ENCODE measurements around the gene NAMPT. TPM values are rescaled to one million over a fixed set of nuclear protein-coding genes. Genes with fewer than 3 reads are reported as not detected.

NAMPT gene
- total and polyA plus RNA-seq, 9 of the 15 experiments (the other 6 are each of a cell fraction or from before 2014, with no cell fraction given), result 41.1 to 160 (median 106) TPM

DNA sequence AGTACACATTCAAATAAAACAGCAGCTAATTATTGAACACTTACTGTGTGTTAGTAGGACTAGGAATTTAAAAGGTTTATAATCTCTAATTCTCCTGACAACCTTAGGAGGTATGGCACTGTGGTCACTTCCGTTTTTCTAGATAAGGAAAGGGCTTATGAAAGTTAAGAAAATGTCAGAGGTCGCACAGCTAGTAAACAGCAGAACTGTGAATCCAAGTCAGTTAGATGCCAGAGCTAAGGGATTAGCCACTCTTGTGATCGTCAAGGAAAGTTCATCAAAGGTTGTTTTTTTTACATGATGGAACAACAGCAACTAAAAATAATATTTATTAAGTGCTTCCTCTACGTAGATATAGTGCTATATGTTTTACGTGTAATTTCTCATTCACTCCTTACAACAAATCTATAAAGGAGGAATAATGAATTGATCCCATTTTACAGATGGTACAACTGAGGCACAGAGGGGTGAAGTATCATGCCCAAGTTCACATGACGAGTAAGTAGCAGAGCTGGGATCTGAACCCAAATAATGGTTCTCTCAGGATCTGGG is 84.9 kb downstream of the NAMPT start (continued):
- no peak for TF ChIP-seq TGIF2 (CRISPR knock-in tag; IDR thresholded peaks at IDR 0.05)

DNA sequence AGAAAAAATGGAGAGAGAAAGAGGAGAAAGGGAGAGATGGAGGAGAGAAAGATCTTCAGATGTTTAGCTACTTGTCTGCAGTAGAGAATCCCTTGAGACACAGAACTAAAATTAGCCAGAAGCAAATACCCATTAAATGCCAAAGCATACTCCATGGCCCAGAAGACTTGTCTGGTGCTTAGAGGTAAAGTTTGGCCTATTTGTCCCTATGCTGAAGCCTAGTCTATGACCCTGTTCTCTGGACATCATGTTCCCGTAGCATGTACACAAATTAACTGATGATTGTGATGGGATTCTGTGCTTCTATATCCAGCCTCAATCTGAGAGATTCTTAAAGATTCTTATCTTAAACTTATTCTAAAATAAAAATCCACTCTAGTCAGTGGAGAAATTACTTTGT is 85.8 kb downstream of the NAMPT start:
- no peaks in the 10 kb centered on the region for H3K79me2 ChIP-seq (ENCODE audit: control insufficient read depth, insufficient read depth, low read length)
- in situ Hi-C loops (cut with MboI), result no loop called here
- TF ChIP-seq BRF1 (IDR thresholded peaks at IDR 0.05; ENCODE audit: borderline replicate concordance, extremely low read depth, insufficient read length) (no peak), HDGF (IDR thresholded peaks at IDR 0.05) (no peak), ETV1 (tag; conservative IDR thresholded peaks at IDR 0.05; ENCODE audit: low read depth) (no peak), ARHGAP35 (IDR thresholded peaks at IDR 0.05; ENCODE audit: partially characterized antibody) (no peak), ZNF764 (CRISPR knock-in tag; IDR thresholded peaks at IDR 0.05; ENCODE audit: low read depth) (no peak), ETS1 (conservative IDR thresholded peaks at IDR 0.05; ENCODE audit: control insufficient read depth, low read depth, low read length) (no peak), KAT2B (IDR thresholded peaks at IDR 0.05; ENCODE audit: low read depth, low read length) (no peak), ZSCAN29 (IDR thresholded peaks at IDR 0.05) (no peak), ZNF280B (CRISPR knock-in tag; IDR thresholded peaks at IDR 0.05) (no peak), TCF3 (CRISPR knock-in tag; IDR thresholded peaks at IDR 0.05) (no peak), KAT7 (CRISPR knock-in tag; IDR thresholded peaks at IDR 0.05; ENCODE audit: borderline replicate concordance) (no peak), ZNF184 (CRISPR knock-in tag; IDR thresholded peaks at IDR 0.05) (no peak)
- TF ChIP-seq, protein P1, sequence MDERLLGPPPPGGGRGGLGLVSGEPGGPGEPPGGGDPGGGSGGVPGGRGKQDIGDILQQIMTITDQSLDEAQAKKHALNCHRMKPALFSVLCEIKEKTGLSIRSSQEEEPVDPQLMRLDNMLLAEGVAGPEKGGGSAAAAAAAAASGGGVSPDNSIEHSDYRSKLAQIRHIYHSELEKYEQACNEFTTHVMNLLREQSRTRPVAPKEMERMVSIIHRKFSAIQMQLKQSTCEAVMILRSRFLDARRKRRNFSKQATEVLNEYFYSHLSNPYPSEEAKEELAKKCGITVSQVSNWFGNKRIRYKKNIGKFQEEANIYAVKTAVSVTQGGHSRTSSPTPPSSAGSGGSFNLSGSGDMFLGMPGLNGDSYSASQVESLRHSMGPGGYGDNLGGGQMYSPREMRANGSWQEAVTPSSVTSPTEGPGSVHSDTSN (CRISPR knock-in tag; IDR thresholded peaks at IDR 0.05; ENCODE audit: low read depth), result no peak
- TF ChIP-seq, protein P1 (tag; conservative IDR thresholded peaks at IDR 0.05; ENCODE audit: low read depth), result no peak
- no peaks in the 10 kb centered on the region for H3K36me3 ChIP-seq (ENCODE audit: control insufficient read depth, insufficient read depth, low read length)
- BruUV-seq (replicated peaks), result no TSS peak
- intact Hi-C loops (cut with micrococcal nuclease), result no loop called here
- no peak for ATAC-seq
- H3K27ac ChIP-seq (ENCODE audit: extremely low read depth, low read depth, low read length), result no peak overlapping the region
- H3K9me1 ChIP-seq (ENCODE audit: control insufficient read depth, insufficient read depth, low read length), result no peaks in the 10 kb centered on the region
- H3K4me3 ChIP-seq, result no peak overlapping the region
- WGBS (ENCODE audit: insufficient coverage, low coverage, missing lambda C conversion rate), result 68% methylated on average over 1 of the region's 1 CpG
- no peak overlapping the region for H2AFZ ChIP-seq (ENCODE audit: low read depth, low read length)
- ChIA-PET CTCF (ENCODE audit: low intra/inter-chr PET ratio) (no interaction called here), POLR2A (interaction anchor here (1.1 kb wide), 1 partner anchor 33 kb away, joined by 4 read pairs; no protein-coding TSS in a partner anchor)
- peaks cover 0 to 3% of the 10 kb centered on the region in 2 experiments; a peak in 1 of 5 replicates for H3K27me3 ChIP-seq (ENCODE audit: control insufficient read depth in 2 of 2, insufficient read depth in 2 of 2, low read length in 2 of 2)
- peaks cover 3 to 11% of the 10 kb centered on the region in 2 experiments; a peak in 4 of 5 replicates for H3K4me1 ChIP-seq (replicated peaks in 1 of 2; ENCODE audit: control insufficient read depth in 2 of 2, insufficient read depth in 2 of 2, low read length in 2 of 2)
- no peak for FAIRE-seq
- H3K4me2 ChIP-seq (ENCODE audit: insufficient read depth, low read length), result no peak overlapping the region
- no peaks in the 10 kb centered on the region for H4K20me1 ChIP-seq (replicated peaks; ENCODE audit: control insufficient read depth, insufficient read depth, low read length)
- no peak overlapping the region for H3K9ac ChIP-seq (ENCODE audit: insufficient read depth in 1 of 2, low read depth in 2 of 2, low read length in 2 of 2)
- no peak for DNase-seq (ENCODE audit: extremely low read depth in 1 of 4, low spot score in 3 of 4)
- no peaks in the 10 kb centered on the region for H3K9me3 ChIP-seq (replicated peaks; ENCODE audit: control insufficient read depth, insufficient read depth, low read depth, low read length)

Data from K562 (cell line).